CD8-positive, alpha-beta memory T cell (primary cell): ENCODE measurements around the gene NECTIN1. TPM values are rescaled to one million over a fixed set of nuclear protein-coding genes. Genes with fewer than 3 reads are reported as not detected.
A peak's percentile ranks its signal among the peaks of the same experiment; 100 is the strongest.

Source experiments
- CTCF ChIA-PET: fragments of 350-600 bp; sonication (Branson Sonifier 250); formaldehyde crosslinking; loops from one replicate; lab custom pipeline; 2021; ENCODE audit warnings: antibody characterized with exemption; lab: Charles Lee
- POLR2A ChIA-PET: fragments of 350-600 bp; sonication (Branson Sonifier 250); formaldehyde crosslinking; loops from one replicate; lab custom pipeline; 2021; ENCODE audit warnings: antibody characterized with exemption; lab: Charles Lee
- DNase-seq, 5 donors: peaks; one replicate each; pipeline versions ENCODE4 v3.0.0 to v3.0.0-alpha.2; 2020 to 2022; ENCODE audit warnings: mixed read lengths in 1 of 5
- H3K27ac ChIP-seq: one replicate; pipeline ENCODE4 v1.7.0; 2013; ENCODE audit warnings: low read depth, mild to moderate bottlenecking, low read length, moderate library complexity
- H3K27me3 ChIP-seq: 2 replicates; pipeline ENCODE4 v1.7.0; 2013; ENCODE audit warnings: low read length, mild to moderate bottlenecking; ENCODE audit not compliant: insufficient read depth, poor library complexity, severe bottlenecking
- H3K36me3 ChIP-seq: 2 replicates; pipeline ENCODE4 v1.7.0; 2013; ENCODE audit warnings: mild to moderate bottlenecking, low read length, moderate library complexity; ENCODE audit not compliant: insufficient read depth
- H3K4me1 ChIP-seq: 2 replicates; pipeline ENCODE4 v1.7.0; 2013; ENCODE audit warnings: mild to moderate bottlenecking, low read length, moderate library complexity; ENCODE audit not compliant: insufficient read depth
- H3K4me3 ChIP-seq: 2 replicates; pipeline ENCODE4 v1.7.0; 2013; ENCODE audit warnings: mild to moderate bottlenecking, low read length
- H3K9me3 ChIP-seq: 2 replicates; pipeline ENCODE4 v1.7.0; 2013; ENCODE audit warnings: mild to moderate bottlenecking, low read length
- H3K27ac Mint-ChIP-seq, 8 donors: one replicate each; pipeline ENCODE4 v1.8.0; 2020 to 2021; ENCODE audit warnings: mixed read lengths in 8 of 8, mild to moderate bottlenecking in 6 of 8, inconsistent platforms in 3 of 8, moderate library complexity in 3 of 8
- H3K27me3 Mint-ChIP-seq, 2 donors: one replicate each; pipeline ENCODE4 v1.8.0; 2020 to 2021; ENCODE audit warnings: mixed read lengths in 2 of 2, mild to moderate bottlenecking in 1 of 2, moderate library complexity in 1 of 2
- H3K36me3 Mint-ChIP-seq, 3 donors: one replicate each; pipeline ENCODE4 v1.8.0; 2020 to 2021; ENCODE audit warnings: mixed read lengths in 3 of 3, inconsistent platforms in 1 of 3, mild to moderate bottlenecking in 1 of 3
- H3K4me1 Mint-ChIP-seq, 3 donors: one replicate each; pipeline ENCODE4 v1.8.0; 2020 to 2021; ENCODE audit warnings: mixed read lengths in 3 of 3, inconsistent platforms in 1 of 3, mild to moderate bottlenecking in 1 of 3
- H3K4me3 Mint-ChIP-seq, 7 donors: one replicate each; pipeline ENCODE4 v1.8.0; 2020 to 2021; ENCODE audit warnings: mixed read lengths in 7 of 7, mild to moderate bottlenecking in 6 of 7, moderate library complexity in 4 of 7, inconsistent platforms in 2 of 7
- H3K9me3 Mint-ChIP-seq, 5 donors: one replicate each; pipeline ENCODE4 v1.8.0; 2020 to 2022; ENCODE audit warnings: mixed read lengths in 5 of 5, mild to moderate bottlenecking in 3 of 5, moderate library complexity in 2 of 5, inconsistent platforms in 1 of 5
- polyA plus RNA-seq: library from polyadenylated mRNA; unstranded; fragments of 300-500 nt; fragmentation: Illumina TruSeq; gene quantifications from one replicate; pipeline ENCODE4 v1.2.3, GENCODE V29; 2021
- total RNA-seq, 2 experiments: library from RNA; stranded (reverse); gene quantifications; one replicate each; pipeline ENCODE4 v1.2.3, GENCODE V29; 2021

NECTIN1 gene
- total and polyA plus RNA-seq, 3 experiments from 2014 or later = 0.35 to 3.8 (median 3.0) TPM

DNA sequence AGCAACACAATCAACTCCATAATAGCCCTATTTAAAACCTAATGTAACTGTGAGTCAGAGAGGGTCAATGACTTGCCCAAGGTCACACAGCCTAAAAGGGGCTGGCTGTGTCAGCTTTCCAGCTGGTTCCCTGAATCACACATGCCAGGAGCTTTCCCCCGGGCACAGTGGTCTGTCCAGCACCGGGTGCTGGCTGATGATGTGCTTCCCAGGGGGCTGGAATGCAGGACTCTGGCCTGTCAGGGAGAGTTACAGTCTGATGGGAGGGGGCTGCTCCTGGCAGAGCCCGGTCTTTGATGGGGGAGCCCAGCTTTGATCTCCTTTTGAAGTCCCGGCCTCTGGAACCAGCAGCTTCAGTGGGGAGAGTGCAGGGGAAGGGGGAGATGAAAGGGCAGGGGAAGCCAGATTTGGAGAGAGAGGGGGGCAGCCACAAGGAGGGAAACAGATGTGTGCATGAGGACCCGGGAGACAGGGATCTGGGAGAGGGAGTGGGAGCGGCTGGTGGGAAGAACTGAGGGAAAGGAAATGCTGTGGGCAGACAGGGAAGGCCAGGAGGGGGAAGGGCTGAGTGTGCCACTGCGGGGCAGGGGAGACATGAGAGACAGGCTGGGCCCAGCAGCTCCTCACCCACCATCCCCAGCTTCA lies 102.7 kb downstream of the NECTIN1 start:
- Histone ChIP-seq H3K4me3 (no peak overlapping the region), H3K27ac (no peak overlapping the region), H3K27me3 (no peaks in the 10 kb centered on the region), H3K4me1 (no peaks in the 10 kb centered on the region), H3K9me3 (no peaks in the 10 kb centered on the region), H3K36me3 (no peaks in the 10 kb centered on the region)
- POLR2A ChIA-PET = no interaction called here
- Mint-ChIP-seq H3K27ac (no peak overlapping the region), H3K36me3 (no peaks in the 10 kb centered on the region), H3K9me3 (no peaks in the 10 kb centered on the region), H3K4me3 (no peak overlapping the region), H3K4me1 (no peaks in the 10 kb centered on the region), H3K27me3 (peaks cover 11 to 43% of the 10 kb centered on the region in 2 donors)
- no peak for DNase-seq
- CTCF ChIA-PET = interaction anchor here (0.8 kb wide), 1 partner anchor 15 kb away, joined by 4 read pairs; no protein-coding TSS in a partner anchor

DNA sequence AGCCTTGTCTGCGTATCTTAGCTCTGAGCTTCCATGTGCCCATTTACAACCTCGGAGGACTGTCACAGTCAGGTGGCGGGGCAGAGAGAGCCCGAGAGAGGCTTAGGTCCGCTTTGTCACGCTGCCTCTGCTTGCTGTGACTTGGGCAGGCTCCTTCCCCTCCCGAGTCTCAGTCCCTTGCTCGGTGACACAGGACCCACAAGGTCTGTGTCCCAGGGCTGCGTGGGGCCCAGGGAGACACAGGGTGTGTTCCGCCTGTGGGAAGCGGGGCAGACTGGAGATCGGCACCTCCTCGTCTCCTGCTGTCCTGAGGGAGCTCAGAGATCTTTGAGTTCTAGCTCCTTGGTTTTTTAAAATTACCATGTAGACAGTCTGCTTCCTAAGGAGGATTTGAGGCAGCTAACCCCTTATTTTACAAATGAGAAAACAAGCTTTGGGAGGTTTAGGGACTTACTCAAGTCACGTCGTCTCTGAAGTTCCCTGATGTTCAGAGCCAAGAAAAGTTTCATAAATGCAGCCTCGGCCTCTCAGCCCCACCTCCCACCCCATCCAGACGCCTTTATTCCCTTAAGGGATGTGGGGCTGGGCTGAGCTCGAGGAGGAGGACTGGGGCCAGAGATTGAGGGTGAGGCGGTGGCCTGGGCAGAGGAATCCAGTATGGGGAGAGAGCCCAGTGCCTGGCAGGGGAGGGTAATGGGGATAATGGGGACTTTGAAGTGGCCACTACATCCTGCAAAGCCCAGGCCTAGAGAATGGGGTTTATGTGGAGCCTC lies 103.6 kb downstream of the NECTIN1 start:
- POLR2A ChIA-PET = no interaction called here
- H3K4me1 Mint-ChIP-seq = no peaks in the 10 kb centered on the region
- no peak overlapping the region for H3K4me3 Mint-ChIP-seq
- Histone ChIP-seq H3K9me3 (no peaks in the 10 kb centered on the region), H3K27me3 (no peaks in the 10 kb centered on the region), H3K27ac (no peak overlapping the region), H3K4me1 (no peaks in the 10 kb centered on the region), H3K36me3 (no peaks in the 10 kb centered on the region), H3K4me3 (no peak overlapping the region)
- peaks cover 14 to 48% of the 10 kb centered on the region in 2 donors for H3K27me3 Mint-ChIP-seq
- no peak for DNase-seq
- no peaks in the 10 kb centered on the region for H3K36me3 Mint-ChIP-seq
- H3K27ac Mint-ChIP-seq = no peak overlapping the region
- CTCF ChIA-PET = interaction anchor here (1.5 kb wide), 1 partner anchor 10 kb away, joined by 3 read pairs; no protein-coding TSS in a partner anchor
- no peaks in the 10 kb centered on the region for H3K9me3 Mint-ChIP-seq

- Mint-ChIP-seq H3K36me3 (no peaks in the 10 kb centered on the region), H3K4me3 (no peak overlapping the region), H3K9me3 (no peaks in the 10 kb centered on the region), H3K27ac (no peak overlapping the region), H3K4me1 (no peaks in the 10 kb centered on the region), H3K27me3 (peaks cover 14 to 45% of the 10 kb centered on the region in 2 donors)
- H3K36me3 ChIP-seq = no peaks in the 10 kb centered on the region
- CTCF ChIA-PET = interaction anchor here (1.5 kb wide), 1 partner anchor 10 kb away, joined by 3 read pairs; no protein-coding TSS in a partner anchor
- no peaks in the 10 kb centered on the region for H3K9me3 ChIP-seq
- H3K27me3 ChIP-seq = no peaks in the 10 kb centered on the region
- no peak overlapping the region for H3K27ac ChIP-seq
- POLR2A ChIA-PET = no interaction called here
- H3K4me1 ChIP-seq = no peaks in the 10 kb centered on the region
- no peak overlapping the region for H3K4me3 ChIP-seq
- no peak for DNase-seq
Observed at GRCh38 chr11:119624629-119625028, 104.4 kb downstream of the NECTIN1 start.

- ChIA-PET POLR2A (no interaction called here), CTCF (interaction anchor here (1.1 to 1.5 kb wide), 2 partner anchors 9 to 105 kb away, joined by 3 to 5 read pairs; partner anchors contain the start of gene NECTIN1)
- Mint-ChIP-seq H3K9me3 (no peaks in the 10 kb centered on the region), H3K36me3 (no peaks in the 10 kb centered on the region), H3K4me1 (no peaks in the 10 kb centered on the region), H3K27me3 (peaks cover 12 to 47% of the 10 kb centered on the region in 2 donors), H3K27ac (no peak overlapping the region), H3K4me3 (no peak overlapping the region)
- H3K27me3 ChIP-seq = no peaks in the 10 kb centered on the region
- no peak overlapping the region for H3K4me3 ChIP-seq
- H3K36me3 ChIP-seq = no peaks in the 10 kb centered on the region
- no peaks in the 10 kb centered on the region for H3K4me1 ChIP-seq
- DNase-seq = no peak
- no peaks in the 10 kb centered on the region for H3K9me3 ChIP-seq
- no peak overlapping the region for H3K27ac ChIP-seq
Observed at GRCh38 chr11:119624102-119624615, 104.8 kb downstream of the NECTIN1 start.

DNA sequence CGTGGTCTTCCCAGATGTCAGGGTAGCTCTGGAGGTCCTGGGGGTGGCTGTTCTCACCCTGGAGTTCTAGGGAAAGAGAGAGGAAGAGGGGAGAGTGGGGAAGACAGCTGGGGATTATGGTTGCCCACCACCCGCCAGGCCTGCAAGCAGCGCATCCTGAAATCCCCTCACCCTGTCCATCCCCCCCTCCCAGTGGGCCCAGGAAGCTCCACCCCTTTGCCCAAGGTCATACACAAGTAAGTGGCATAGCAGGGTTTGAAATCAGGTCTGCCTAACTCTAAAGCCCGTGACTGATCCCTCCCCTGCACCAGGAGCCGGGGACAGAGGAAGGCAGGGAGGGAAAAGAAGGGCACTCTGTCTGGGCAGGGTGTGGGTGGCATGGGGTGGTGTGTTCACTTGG lies 105.3 kb downstream of the NECTIN1 start:
- H3K4me3 Mint-ChIP-seq = no peak overlapping the region
- DNase-seq = no peak
- POLR2A ChIA-PET = no interaction called here
- CTCF ChIA-PET = interaction anchor here (1.1 kb wide), 1 partner anchor 106 kb away, joined by 5 read pairs; the partner anchor contains the start of gene NECTIN1
- Histone ChIP-seq H3K9me3 (no peaks in the 10 kb centered on the region), H3K27me3 (no peaks in the 10 kb centered on the region), H3K4me1 (no peaks in the 10 kb centered on the region), H3K27ac (no peak overlapping the region), H3K36me3 (no peaks in the 10 kb centered on the region), H3K4me3 (no peak overlapping the region)
- H3K27me3 Mint-ChIP-seq = peaks cover 11 to 47% of the 10 kb centered on the region in 2 donors
- H3K36me3 Mint-ChIP-seq = no peaks in the 10 kb centered on the region
- H3K4me1 Mint-ChIP-seq = no peaks in the 10 kb centered on the region
- no peak overlapping the region for H3K27ac Mint-ChIP-seq
- H3K9me3 Mint-ChIP-seq = no peaks in the 10 kb centered on the region

DNA sequence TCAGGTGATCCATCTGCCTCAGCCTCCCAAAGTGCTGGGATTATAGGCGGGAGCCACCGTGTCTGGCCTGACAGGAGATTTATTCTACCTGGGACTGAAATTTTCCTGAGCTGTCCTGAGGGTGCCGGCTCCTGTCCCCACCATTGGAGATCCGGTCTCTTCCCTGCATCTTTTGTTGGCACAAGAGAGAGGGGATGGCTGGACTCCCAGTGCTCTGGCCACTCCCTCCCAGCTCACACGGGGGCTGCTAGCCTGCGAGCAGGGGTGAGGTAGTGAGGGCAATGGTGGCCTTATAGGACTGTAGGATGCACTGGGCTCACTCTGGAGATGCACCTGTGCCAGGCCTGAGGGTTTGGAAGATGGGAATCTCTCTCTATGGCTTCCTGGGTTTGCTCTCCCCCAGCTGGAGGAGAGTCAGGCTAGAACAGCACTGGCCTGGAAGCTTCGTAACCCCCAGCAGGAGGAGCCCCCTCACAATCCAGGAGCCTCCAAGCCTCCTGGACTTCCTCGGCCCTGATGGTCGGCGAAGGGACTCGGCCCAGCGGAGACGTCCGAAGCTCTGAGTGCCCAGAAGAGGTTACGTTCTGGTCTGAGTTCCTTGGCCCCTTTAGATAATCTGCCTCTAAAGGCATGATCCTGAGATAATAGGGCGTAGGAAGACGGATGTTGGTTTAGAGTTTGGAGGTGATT lies 106.4 kb downstream of the NECTIN1 start:
- no peaks in the 10 kb centered on the region for H3K27me3 ChIP-seq
- ChIA-PET CTCF (no interaction called here), POLR2A (no interaction called here)
- H3K27ac ChIP-seq = no peak overlapping the region
- no peaks in the 10 kb centered on the region for H3K4me1 ChIP-seq
- Mint-ChIP-seq H3K4me3 (peak overlapping the region in 1 of 7 donors; percentile 40), H3K27ac (no peak overlapping the region), H3K4me1 (no peaks in the 10 kb centered on the region), H3K36me3 (no peaks in the 10 kb centered on the region), H3K9me3 (no peaks in the 10 kb centered on the region), H3K27me3 (peaks cover 8 to 40% of the 10 kb centered on the region in 2 donors)
- DNase-seq = no peak
- H3K9me3 ChIP-seq = no peaks in the 10 kb centered on the region
- no peaks in the 10 kb centered on the region for H3K36me3 ChIP-seq
- H3K4me3 ChIP-seq = no peak overlapping the region

GRCh38 chr11:119619665-119620064 lies 109.3 kb downstream of the NECTIN1 start:
- Histone ChIP-seq H3K4me1 (no peaks in the 10 kb centered on the region), H3K27ac (no peak overlapping the region), H3K27me3 (no peaks in the 10 kb centered on the region), H3K4me3 (no peak overlapping the region), H3K36me3 (no peaks in the 10 kb centered on the region), H3K9me3 (no peaks in the 10 kb centered on the region)
- DNase-seq = no peak
- no peaks in the 10 kb centered on the region for H3K4me1 Mint-ChIP-seq
- peaks cover 6 to 29% of the 10 kb centered on the region in 2 donors for H3K27me3 Mint-ChIP-seq
- CTCF ChIA-PET = interaction anchor here (0.9 kb wide), 1 partner anchor 110 kb away, joined by 3 read pairs; the partner anchor contains the start of gene NECTIN1
- no peaks in the 10 kb centered on the region for H3K9me3 Mint-ChIP-seq
- H3K4me3 Mint-ChIP-seq = no peak overlapping the region
- POLR2A ChIA-PET = no interaction called here
- no peaks in the 10 kb centered on the region for H3K36me3 Mint-ChIP-seq
- H3K27ac Mint-ChIP-seq = no peak overlapping the region
